Measurements from ENCODE around the gene IFNAR2.

The IFNAR2 gene

DNA sequence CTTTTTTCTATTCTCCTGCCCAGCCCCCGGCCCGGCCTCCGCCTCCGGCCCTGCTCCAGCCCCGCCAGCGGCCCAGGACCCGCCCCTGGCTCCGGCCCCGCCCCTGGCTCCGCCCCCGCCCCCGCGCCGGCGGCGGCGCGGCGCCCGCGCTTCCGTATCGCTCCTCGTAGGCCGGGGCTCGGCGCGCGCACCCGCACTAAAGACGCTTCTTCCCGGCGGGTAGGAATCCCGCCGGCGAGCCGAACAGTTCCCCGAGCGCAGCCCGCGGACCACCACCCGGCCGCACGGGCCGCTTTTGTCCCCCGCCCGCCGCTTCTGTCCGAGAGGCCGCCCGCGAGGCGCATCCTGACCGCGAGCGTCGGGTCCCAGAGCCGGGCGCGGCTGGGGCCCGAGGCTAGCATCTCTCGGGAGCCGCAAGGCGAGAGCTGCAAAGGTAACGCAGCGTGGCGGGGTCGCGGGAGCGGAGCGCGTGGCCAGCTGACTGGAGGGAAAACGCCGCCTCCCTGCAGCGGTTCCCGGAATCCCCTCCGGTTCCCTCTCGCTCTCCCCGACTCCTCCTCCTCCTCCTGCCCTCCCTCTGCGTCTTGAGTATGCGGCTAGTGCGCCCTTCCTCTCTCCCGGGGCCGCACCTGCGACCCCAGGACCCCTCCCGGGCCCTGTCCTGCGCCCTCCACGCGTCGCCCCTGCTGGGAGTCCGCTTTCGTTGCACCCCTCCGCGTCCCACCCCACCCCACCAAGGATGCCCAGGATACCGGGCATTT, at the start of gene IFNAR2:
Gene IFNAR2 (plus strand): TSS at position 155 of the 761 bp plus-strand sequence. CDS start 11,985 bp downstream, outside the sequence.
- in situ Hi-C loops (cut with MboI; ENCODE audit: low pct_unique_long_range_greater_than_20kb, low sequenced_read_pairs) = no loop called here
- peak; percentile 57 for DNase-seq

DNA sequence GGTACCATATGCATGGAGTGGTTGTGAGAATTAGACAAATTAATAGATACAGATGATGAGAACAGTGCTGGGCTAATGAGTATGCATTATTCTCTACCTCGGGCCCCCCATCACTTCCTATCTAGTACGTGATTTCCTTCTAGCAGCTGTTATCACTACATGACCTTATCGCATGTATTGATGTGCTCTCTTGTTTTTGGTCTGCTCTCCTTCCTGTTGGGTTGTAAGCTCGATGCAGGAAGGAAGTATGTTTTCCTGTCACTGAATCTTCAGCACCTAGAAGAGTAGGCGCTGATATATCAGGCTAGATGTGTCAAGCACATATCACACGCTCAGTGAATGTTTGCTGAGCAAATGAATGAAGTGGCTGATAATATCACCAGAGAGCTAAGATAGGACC, 43.9 kb upstream of the IFNAR2 start:
- in situ Hi-C loops (cut with MboI; ENCODE audit: low pct_unique_long_range_greater_than_20kb, low sequenced_read_pairs) = loop anchor here (25.0 kb wide), 1 partner anchor 524 kb away; no protein-coding TSS in a partner anchor
- peak; percentile 17 for DNase-seq

DNA sequence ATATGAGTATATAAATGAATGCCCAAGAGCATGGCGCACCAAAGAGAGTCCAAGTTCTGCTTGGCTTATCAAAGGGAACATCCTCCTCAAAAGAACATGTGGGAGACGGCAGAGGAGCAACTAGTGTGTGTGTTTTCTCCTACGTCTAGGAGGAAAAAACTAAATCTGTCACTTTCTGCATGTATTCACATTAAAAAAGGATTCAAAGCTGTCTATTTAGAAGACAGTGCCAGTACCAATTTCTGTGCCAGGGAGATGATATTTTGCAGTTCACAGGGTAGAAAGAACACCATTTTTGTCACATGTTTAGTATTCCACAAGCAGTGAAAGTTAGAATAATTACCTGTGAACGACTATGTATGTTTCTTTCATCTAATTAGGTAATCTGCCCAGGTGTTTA, 42.5 kb upstream of the IFNAR2 start:
- in situ Hi-C loops (cut with MboI; ENCODE audit: low pct_unique_long_range_greater_than_20kb, low sequenced_read_pairs) = loop anchor here (25.0 kb wide), 1 partner anchor 525 kb away; no protein-coding TSS in a partner anchor
- DNase-seq = no peak

DNA sequence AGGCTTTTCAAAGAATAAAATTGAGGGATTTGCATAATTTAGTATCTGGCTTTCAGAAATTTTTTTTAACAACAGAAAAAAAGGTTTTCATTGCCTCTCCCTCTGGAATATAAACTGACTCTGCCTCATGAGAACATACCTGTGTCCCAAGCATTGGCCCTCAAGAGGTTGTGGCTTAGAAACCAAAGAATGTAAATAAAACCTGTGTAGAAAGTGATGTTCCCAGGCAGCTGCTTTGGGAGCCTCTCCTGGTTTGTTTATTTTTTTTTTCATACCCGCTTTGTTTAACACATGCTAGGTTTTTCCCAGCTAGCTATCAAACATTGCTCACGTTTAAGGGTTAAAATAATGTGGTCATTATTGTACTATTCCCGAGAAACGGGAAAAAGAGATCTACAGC, 40.5 kb upstream of the IFNAR2 start:
- in situ Hi-C loops (cut with MboI; ENCODE audit: low pct_unique_long_range_greater_than_20kb, low sequenced_read_pairs) = loop anchor here (25.0 kb wide), 1 partner anchor 527 kb away; no protein-coding TSS in a partner anchor
- no peak for DNase-seq

DNA sequence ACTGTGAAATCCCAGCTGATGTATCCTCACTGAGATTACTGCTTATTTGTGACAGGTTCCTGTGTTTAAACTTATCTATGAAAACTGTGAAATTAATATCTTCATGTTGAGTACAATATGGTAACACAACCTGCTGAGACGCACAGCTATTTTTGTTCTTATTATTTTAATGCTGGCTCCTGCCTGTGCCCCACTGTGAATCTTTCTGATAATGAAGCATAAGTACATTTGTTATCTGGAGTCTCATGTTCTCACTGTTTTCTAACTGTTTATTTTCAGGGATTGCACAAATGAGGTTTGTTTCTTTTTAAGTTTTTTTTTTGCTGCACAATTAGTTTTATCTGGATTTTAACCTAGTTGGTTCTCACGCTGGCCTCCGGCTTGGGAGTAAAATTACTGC, 39.9 kb upstream of the IFNAR2 start:
- no peak for DNase-seq
- in situ Hi-C loops (cut with MboI; ENCODE audit: low pct_unique_long_range_greater_than_20kb, low sequenced_read_pairs) = loop anchor here (25.0 kb wide), 1 partner anchor 528 kb away; no protein-coding TSS in a partner anchor

DNA sequence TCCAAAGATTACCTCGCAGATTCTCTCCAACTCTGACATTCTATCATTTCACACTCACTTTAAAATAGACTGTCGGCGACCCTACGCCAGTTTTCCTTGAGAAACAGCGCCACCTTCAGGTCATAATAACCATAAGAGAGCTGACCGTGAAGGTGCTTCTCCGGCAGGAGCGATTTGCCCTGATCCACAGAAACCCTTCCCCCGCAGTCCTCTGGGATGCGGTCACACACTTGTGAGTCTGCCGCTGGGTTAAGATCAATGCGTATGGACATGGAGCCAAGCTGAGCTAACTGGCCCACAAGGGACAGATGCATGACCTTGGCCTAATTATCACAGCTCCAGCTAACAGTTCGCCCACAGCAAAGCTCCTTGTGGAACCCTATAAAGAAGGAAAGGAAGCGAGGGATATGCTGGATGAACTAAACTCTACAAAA, 32.8 kb upstream of the IFNAR2 start:
- peak; percentile 72 for DNase-seq
- in situ Hi-C loops (cut with MboI; ENCODE audit: low pct_unique_long_range_greater_than_20kb, low sequenced_read_pairs) = loop anchor here (25.0 kb wide), 1 partner anchor 535 kb away; no protein-coding TSS in a partner anchor

DNA sequence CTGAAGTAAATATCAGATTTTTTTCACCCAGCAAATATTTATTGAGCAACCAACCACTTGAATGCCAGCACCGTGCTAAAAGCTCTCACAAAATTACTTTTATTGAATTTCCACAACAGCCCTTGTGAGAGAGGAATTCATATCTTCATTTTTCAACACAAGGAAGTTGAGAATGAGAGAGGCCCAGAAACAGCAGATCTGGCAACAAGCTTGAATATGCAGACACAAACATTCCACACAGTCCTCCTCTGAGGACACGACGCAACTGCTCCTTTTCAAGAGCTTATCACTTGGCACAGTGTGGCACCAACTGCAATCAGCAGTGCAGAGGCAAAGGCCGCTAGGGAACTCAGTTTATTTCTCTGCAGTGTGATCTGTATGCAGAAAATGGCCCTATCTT, 32.2 kb upstream of the IFNAR2 start:
- DNase-seq = no peak
- in situ Hi-C loops (cut with MboI; ENCODE audit: low pct_unique_long_range_greater_than_20kb, low sequenced_read_pairs) = loop anchor here (25.0 kb wide), 1 partner anchor 535 kb away; no protein-coding TSS in a partner anchor

DNA sequence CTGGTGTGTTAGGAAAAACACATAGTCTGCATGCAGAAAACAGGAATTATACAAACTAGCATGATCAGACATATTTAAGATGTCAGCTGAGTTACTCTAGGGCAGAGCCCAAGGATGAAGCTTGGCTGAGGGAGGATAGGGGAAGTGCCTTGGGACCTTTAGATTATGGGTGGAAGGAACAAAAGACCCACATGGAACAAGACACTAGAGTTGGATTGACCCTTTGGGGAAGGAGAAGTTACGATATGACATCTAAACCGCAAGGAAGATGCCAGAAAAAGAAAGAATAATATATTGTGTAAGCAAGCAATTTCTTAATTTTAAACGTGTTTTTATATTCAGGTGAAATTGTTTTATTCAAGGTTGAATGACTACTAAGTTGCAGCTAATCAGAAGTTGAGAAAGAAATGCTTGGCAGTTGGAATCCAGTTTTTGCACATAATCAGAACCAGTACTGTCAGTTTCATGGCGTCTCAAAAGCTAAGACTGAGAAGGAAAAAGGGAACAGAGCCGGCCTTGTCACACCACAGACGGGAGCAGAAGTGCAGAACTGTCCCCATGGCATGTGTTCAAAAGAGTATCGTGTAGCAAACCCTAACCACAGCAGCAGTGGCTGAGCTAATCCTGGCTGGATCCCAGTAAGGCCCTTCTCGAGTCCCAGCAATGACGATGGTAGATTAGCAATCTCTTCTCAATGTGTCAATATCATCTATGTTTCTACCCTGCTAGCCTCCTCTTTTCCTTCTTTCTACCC, 31.2 kb upstream of the IFNAR2 start:
- in situ Hi-C loops (cut with MboI; ENCODE audit: low pct_unique_long_range_greater_than_20kb, low sequenced_read_pairs) = loop anchor here (25.0 kb wide), 1 partner anchor 536 kb away; no protein-coding TSS in a partner anchor

DNA sequence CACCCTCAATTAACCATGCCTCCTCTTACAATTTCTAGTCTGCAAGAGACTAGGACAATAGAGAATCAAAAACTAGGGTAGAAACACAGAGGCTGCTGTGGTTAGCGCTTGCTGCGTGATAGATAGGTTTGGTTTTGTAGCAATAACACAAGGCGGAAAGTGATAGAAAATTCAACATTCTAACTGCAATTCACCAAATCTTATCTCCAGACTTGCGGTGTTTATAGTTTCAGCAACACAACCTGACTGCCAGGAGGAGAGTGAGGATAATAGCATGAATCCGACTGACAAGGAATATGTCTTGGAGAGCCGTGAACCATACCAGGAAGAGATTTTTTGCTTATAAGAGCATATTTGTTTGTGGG, 30.7 kb upstream of the IFNAR2 start:
- DNase-seq = no peak
- in situ Hi-C loops (cut with MboI; ENCODE audit: low pct_unique_long_range_greater_than_20kb, low sequenced_read_pairs) = loop anchor here (25.0 kb wide), 1 partner anchor 537 kb away; no protein-coding TSS in a partner anchor

More for the DNA sequence above, 31.2 kb upstream of the IFNAR2 start:
- peak; percentile 88 for DNase-seq

DNA sequence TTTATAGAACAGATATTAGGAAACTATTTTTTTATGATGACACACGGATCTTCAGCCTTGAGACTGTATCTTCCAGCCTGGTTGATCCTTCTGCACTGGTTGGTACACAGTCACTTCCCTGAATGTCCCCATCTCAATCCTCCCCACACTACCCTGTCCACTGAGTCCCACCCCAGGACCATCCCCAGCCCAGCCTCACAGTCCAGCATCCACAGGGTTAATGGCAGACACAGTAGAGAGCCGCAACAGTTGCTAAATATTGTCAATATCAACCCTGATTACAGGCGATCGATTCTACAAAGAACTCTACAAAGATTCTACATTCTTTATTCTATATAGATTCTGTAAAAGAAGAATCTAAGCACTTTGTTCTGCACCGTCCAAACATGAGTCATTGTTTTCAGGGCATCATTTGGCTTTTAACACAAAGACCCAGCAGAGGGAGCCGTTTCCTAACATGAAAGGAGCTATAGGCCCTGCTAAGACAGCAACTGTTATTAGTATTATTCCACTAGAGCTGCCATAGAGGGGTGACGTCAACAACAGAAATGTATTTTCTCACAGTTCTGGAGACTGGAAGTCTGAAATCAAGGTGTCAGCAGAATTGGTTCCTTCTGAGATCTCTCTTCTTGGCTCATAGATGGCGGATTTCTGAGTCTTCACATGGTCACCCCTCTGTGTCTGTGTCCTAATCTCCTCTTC, 30.1 kb upstream of the IFNAR2 start:
- DNase-seq = peak; percentile 86
- in situ Hi-C loops (cut with MboI; ENCODE audit: low pct_unique_long_range_greater_than_20kb, low sequenced_read_pairs) = loop anchor here (25.0 kb wide), 1 partner anchor 537 kb away; no protein-coding TSS in a partner anchor

DNA sequence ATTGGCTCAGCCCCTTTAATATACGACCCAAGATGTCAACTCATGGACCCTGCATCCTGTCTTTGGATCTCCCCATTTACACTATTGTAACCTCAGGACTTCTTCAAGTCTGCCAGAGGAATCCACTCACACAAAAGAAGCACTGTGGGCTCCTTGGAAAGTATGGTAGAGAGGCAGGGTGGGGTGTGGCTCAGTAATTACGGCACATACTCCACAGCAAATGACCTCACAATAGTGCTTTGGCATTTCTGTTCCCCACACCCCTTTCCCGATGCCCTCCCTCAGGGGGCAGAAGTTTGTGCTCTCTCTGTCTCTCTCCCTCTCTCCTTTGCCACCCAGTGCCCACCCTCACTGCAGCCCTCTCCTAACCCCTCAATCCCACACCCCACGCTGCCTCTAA, 27.8 kb upstream of the IFNAR2 start:
- in situ Hi-C loops (cut with MboI; ENCODE audit: low pct_unique_long_range_greater_than_20kb, low sequenced_read_pairs) = no loop called here
- no peak for DNase-seq

DNA sequence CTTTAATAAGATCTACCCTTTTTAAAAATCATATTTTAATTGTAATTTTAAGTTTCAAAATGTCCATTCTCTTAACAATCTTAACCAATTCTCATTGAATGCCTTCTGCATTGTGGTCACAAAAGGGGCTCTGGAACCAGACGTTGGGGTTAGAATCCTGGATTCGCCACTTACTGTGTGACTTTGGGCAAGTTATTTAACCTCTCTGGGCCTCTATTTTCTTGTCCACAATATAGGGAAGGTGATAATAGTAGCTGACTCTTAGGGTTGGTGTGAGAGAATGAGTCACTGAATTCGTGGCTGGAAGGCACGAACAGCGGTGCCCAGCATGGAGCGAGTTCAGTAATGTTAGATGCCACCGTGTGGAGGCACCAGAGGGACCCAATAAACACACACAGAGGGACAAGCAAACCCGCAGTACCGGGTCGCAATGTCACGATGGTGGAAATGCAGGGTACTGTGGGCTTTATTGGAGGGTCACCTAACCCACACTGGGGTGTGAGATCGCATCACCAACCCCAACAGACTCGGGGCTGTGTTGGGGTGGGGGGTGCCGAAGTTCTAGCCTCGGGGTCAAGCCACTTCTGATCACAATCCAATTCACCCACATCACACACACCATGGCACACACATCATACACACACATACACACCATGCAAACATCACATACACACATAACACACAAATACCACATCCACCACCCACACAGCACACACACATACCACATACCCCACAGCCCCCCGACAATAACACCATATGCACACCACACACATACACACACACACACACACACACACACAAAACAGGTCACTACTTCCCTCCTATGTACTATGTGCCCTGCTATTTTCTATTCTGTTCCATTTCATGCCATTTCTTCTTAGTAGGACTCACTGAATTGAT, 27.0 kb upstream of the IFNAR2 start:
- in situ Hi-C loops (cut with MboI; ENCODE audit: low pct_unique_long_range_greater_than_20kb, low sequenced_read_pairs) = no loop called here
- no peak for DNase-seq

DNA sequence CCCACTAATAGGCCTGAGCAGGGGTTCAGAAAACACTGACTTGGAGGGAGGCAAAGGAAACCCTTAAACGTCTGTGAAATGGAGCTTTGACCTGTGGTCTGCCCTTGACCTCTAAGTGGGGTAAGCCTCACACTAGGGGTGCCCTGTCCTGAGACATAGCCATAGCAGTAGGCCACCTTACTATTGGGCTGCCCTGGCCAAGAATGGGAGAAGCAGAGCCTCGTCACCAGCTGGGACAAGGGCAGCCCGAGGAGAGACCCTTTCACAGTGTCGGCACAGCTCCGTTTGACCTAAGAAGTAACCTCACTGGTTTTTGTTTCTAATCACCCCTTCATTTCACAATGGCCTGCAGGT, 26.4 kb upstream of the IFNAR2 start:
- DNase-seq = no peak
- in situ Hi-C loops (cut with MboI; ENCODE audit: low pct_unique_long_range_greater_than_20kb, low sequenced_read_pairs) = no loop called here

DNA sequence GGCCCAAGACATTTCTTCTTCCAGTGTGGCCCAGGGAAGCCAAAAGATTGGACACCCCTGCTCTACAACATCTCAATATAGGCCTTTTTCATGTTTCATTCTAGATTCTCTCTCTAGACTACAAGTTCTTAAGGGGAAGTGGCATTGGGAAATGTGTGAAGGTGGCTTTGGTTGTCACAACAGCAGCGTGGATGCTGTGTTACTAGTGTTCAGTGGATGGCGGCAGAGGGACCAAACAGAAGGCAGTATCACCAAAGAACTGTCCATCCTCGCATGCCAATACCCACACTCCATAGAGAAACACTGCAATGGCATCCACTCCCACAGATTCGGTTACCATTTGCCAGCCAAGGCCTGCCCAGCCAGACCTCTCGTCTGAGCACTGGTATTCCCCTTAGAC, 24.3 kb upstream of the IFNAR2 start:
- in situ Hi-C loops (cut with MboI; ENCODE audit: low pct_unique_long_range_greater_than_20kb, low sequenced_read_pairs) = no loop called here
- peak; percentile 53 for DNase-seq

DNA sequence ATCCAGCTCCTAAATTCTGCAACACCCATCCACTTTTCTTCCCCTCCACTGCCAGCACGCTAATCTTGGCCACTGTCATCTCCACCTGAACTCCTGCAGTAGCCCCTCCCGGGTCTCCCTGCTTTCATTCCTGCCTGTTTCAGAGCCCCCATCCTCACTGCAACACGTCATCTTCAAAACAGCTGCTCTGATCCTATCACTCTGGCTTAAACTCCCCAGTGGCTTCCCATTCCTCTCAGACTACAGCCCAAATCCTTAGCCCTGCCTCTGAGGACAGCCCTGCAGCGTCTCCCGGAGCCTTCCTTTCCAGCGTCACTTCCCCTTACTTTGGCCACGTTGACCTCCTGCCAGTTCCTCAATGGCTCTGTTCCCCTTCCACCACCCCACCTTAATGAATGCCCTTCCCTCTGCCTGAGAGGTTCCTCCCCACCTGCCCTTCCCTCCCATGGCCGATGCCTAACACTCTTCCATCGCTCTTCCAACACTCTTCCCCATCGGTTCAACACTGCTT, 22.9 kb upstream of the IFNAR2 start:
- no peak for DNase-seq
- in situ Hi-C loops (cut with MboI; ENCODE audit: low pct_unique_long_range_greater_than_20kb, low sequenced_read_pairs) = no loop called here

DNA sequence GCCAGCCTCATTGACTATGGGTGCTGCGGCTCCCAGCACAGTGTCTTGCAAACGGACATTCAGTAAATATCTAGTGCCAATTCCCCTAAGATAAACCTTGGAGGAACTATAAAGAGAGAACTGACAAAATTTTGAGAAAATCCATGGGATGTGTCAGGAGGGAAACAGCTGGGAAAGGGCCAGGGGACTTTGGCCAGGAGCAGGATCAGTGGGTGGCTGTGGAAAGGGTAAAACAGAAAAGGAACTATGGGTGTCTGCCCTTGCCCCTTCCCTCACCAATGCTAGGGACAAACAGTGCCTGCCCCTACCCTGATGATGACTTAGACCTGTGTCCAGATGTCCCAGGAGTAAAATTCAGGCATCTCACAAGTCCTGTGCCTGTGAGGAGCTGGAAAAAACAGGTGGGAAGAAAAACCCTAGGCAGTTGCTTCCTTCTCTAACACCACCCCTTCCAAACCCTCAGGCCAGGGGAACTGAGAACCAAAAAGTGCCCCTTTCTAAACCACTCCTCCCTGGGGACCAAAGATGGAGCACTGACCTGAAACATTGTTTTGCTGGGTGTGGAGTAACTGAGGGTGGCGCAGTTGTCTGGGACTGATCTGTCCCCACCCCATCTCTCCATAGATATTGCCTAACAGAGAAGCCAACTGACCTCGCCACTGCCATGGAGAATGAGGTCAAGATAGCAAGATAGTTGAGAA, 22.1 kb upstream of the IFNAR2 start:
- in situ Hi-C loops (cut with MboI; ENCODE audit: low pct_unique_long_range_greater_than_20kb, low sequenced_read_pairs) = no loop called here
- no peak for DNase-seq

DNA sequence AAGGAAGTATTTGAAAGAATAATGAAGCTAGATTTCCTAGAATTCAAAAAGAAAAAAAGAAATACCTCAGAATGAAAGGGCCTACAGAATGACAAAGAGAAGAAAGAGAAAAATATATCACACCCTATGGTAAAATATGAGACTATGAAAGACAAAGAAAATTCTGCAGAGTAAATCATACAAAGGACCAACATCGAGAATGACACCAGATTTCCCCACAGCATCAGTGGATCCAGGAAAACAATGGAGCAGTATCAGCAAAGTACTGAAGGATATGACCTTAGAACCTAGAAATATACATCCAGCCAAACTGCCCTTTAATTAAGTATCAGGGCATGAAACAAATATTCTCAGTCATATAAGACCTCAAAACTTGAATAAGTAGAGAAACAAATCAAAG, 21.2 kb upstream of the IFNAR2 start:
- no peak for DNase-seq
- in situ Hi-C loops (cut with MboI; ENCODE audit: low pct_unique_long_range_greater_than_20kb, low sequenced_read_pairs) = no loop called here

DNA sequence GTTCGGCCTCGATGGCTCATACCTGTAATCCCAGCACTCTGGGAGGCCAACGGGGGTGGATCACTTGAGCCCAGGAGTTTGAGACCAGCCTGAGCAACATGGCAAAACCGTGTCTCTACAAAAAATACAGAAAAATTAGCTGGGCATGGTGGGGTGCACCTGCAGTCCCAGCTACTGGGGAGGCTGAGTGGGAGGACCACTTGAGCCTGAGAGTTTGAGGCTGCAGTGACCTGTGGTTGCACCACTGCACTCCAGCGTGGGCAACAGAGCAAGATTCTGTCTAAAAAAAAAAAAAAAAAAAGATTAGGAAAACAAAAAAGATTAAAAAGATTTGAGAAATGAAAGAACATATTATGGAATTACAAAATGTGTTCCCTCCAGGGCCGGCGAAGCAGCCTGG, 18.4 kb upstream of the IFNAR2 start:
- in situ Hi-C loops (cut with MboI; ENCODE audit: low pct_unique_long_range_greater_than_20kb, low sequenced_read_pairs) = no loop called here
- DNase-seq = no peak
